ENCODE measurements around the gene SPATA45. TPM values are rescaled to one million over a fixed set of nuclear protein-coding genes. Genes with fewer than 3 reads are reported as not detected.

SPATA45 gene
- total RNA-seq, 1 experiment from 2014 or later: not detected

DNA sequence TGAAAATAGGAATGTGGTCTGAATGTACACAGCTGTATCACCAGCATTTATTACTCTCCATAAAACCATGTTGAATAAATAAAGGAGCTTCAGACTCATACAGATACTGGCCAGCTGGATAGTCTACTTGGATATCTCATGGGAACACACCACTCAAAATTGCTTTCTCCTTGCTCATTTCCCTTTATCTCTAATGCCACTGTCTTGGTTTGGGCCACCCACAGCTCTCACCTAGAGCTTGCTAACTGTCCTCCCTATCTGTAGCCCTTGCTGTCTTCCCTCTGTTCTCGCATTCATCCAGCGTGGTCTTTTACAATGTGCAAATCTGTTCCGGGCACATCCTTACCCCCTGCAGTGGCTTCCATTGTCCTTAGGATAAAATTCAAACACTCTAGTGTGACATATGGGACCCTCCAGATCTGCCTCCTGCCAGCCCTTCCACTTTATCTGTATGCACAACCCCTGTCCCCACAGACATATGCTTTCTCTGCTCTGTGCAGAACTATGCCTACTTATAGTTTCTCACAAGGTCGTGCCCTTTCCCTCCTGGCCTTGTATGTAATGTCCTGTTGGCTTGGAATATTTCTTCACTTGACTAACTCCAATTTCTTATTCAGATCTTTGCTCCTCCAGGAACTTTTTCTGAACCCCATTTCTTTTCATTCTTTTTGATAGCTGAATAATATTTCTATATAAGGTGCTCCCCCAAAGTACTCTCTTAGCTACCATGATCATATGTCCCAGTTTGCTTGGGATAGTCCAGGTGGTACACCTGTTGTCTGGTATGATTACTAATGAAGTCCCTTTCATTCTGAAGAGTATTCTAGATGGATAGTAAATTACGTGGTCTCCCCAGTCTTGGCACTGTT, 13.5 kb upstream of the SPATA45 start:
- Histone ChIP-seq H3K27ac (ENCODE audit: low read length) (no peak overlapping the region), H3K4me3 (ENCODE audit: low read length) (peak overlapping the region; percentile 92), H3K9me2 (replicated peaks; ENCODE audit: low read length) (no peaks in the 10 kb centered on the region), H3K79me2 (ENCODE audit: low read length) (peaks cover 65% of the 10 kb centered on the region), H3K4me2 (ENCODE audit: low read length) (peak overlapping the region; percentile 91), H3K36me3 (ENCODE audit: low read depth, low read length) (peaks cover 22% of the 10 kb centered on the region), H3K9me3 (ENCODE audit: low read length) (no peaks in the 10 kb centered on the region), H3K27me3 (ENCODE audit: low read length) (no peaks in the 10 kb centered on the region), H3F3A (ENCODE audit: low read length, unreplicated experiment) (no peaks in the 10 kb centered on the region), H3K9ac (ENCODE audit: low read length) (no peak overlapping the region), H2AFZ (ENCODE audit: low read length) (no peak overlapping the region), H3K4me1 (ENCODE audit: insufficient read depth, low read length) (peaks cover 31% of the 10 kb centered on the region), H4K20me1 (ENCODE audit: low read length) (peaks cover 17% of the 10 kb centered on the region)
- ATAC-seq (peak; percentile 31), DNase-seq (peak; percentile 70)
- TF ChIP-seq EZH2 (IDR thresholded peaks at IDR 0.05; ENCODE audit: low read length, unreplicated experiment) (no peak), EZH2phosphoT487 (IDR thresholded peaks at IDR 0.05; ENCODE audit: borderline replicate concordance, low read length) (no peak)
- TF ChIP-seq, protein P1, sequence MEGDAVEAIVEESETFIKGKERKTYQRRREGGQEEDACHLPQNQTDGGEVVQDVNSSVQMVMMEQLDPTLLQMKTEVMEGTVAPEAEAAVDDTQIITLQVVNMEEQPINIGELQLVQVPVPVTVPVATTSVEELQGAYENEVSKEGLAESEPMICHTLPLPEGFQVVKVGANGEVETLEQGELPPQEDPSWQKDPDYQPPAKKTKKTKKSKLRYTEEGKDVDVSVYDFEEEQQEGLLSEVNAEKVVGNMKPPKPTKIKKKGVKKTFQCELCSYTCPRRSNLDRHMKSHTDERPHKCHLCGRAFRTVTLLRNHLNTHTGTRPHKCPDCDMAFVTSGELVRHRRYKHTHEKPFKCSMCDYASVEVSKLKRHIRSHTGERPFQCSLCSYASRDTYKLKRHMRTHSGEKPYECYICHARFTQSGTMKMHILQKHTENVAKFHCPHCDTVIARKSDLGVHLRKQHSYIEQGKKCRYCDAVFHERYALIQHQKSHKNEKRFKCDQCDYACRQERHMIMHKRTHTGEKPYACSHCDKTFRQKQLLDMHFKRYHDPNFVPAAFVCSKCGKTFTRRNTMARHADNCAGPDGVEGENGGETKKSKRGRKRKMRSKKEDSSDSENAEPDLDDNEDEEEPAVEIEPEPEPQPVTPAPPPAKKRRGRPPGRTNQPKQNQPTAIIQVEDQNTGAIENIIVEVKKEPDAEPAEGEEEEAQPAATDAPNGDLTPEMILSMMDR (conservative IDR thresholded peaks at IDR 0.05; ENCODE audit: low read depth, low read length): no peak
- ChIA-PET POLR2A (ENCODE audit: unreplicated experiment) (interaction anchor here (0.5 to 0.7 kb wide), 4 partner anchors 69 to 491 kb away, joined by 3 to 11 read pairs (median 4); no protein-coding TSS in a partner anchor), CTCF (interaction anchor here (0.5 kb wide), 1 partner anchor 23 kb away, joined by 4 read pairs; no protein-coding TSS in a partner anchor)
- BruUV-seq (replicated peaks): no TSS peak
- intact Hi-C loops (cut with micrococcal nuclease): loop anchor here (1.0 to 2.0 kb wide), 2 partner anchors 44 to 134 kb away; no protein-coding TSS in a partner anchor

DNA sequence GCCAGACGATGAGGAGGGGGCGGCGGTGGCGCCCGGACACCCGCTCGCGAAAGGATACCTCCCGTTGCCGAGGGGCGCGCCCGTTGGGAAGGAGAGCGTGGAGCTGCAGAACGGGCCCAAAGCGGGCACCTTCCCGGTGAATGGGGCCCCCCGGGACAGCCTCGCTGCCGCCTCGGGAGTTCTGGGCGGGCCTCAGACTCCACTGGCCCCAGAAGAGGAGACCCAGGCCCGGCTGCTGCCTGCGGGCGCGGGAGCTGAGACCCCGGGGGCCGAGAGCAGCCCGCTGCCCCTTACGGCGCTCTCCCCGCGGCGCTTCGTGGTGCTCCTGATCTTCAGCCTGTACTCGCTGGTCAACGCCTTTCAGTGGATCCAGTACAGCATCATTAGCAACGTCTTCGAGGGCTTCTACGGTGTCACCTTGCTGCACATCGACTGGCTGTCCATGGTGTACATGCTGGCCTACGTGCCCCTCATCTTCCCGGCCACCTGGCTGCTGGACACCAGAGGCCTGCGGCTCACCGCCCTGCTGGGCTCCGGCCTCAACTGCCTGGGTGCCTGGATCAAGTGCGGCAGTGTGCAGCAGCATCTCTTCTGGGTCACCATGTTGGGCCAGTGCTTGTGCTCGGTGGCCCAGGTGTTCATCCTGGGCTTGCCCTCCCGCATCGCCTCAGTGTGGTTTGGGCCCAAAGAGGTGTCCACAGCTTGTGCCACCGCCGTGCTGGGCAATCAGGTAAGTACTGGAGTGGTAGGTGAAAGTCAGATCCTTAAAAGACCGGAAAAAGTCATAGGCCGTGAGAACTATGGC, 11.2 kb upstream of the SPATA45 start:
- ChIA-PET CTCF (no interaction called here), POLR2A (ENCODE audit: unreplicated experiment) (interaction anchor here (0.7 to 1.0 kb wide), 4 partner anchors 32 to 1138 kb away, joined by 3 to 12 read pairs (median 6); no protein-coding TSS in a partner anchor)
- Histone ChIP-seq H3K9ac (ENCODE audit: low read length) (peak overlapping the region; percentile 84), H3K4me1 (ENCODE audit: insufficient read depth, low read length) (peaks cover 31% of the 10 kb centered on the region), H3K79me2 (ENCODE audit: low read length) (peaks cover 60% of the 10 kb centered on the region), H3K9me2 (replicated peaks; ENCODE audit: low read length) (no peaks in the 10 kb centered on the region), H4K20me1 (ENCODE audit: low read length) (peaks cover 17% of the 10 kb centered on the region), H3K27me3 (ENCODE audit: low read length) (no peaks in the 10 kb centered on the region), H3K27ac (ENCODE audit: low read length) (peak overlapping the region; percentile 30), H3K36me3 (ENCODE audit: low read depth, low read length) (peaks cover 15% of the 10 kb centered on the region), H3K9me3 (ENCODE audit: low read length) (no peaks in the 10 kb centered on the region), H3K4me3 (ENCODE audit: low read length) (peak overlapping the region; percentile 92), H3K4me2 (ENCODE audit: low read length) (peak overlapping the region; percentile 91), H3F3A (ENCODE audit: low read length, unreplicated experiment) (no peaks in the 10 kb centered on the region), H2AFZ (ENCODE audit: low read length) (peak overlapping the region; percentile 83)
- intact Hi-C loops (cut with micrococcal nuclease): loop anchor here (1.0 to 5.0 kb wide), 5 partner anchors 67 to 209 kb away; partner anchors contain the start of genes ANGEL2, NSL1, TATDN3 and VASH2
- peak; percentile 33 for ATAC-seq
- no peak for TF ChIP-seq EZH2phosphoT487 (IDR thresholded peaks at IDR 0.05; ENCODE audit: borderline replicate concordance, low read length)
- TF ChIP-seq EZH2 (IDR thresholded peaks at IDR 0.05; ENCODE audit: low read length, unreplicated experiment): no peak
- TF ChIP-seq, protein P1 (conservative IDR thresholded peaks at IDR 0.05; ENCODE audit: low read depth, low read length): no peak
- BruUV-seq (replicated peaks): TSS peak; percentile 29
- DNase-seq: peak; percentile 47
